H1 (cell line): Measurements from ENCODE around the gene BOLA3. TPM values are rescaled to one million over a fixed set of nuclear protein-coding genes. Genes with fewer than 3 reads are reported as not detected.

ENCODE experiments used
- CBX8 ChIP-seq: fragments of 300-800, 300-1000 bp; sonication (generic); IDR thresholded peaks from 2 replicates; pipeline ENCODE4 v1.7.1; 2016; ENCODE audit warnings: low read depth, low read length, borderline replicate concordance
- EGR1 ChIP-seq: IDR thresholded peaks from 2 replicates; pipeline ENCODE4 v1.6.1; 2011; ENCODE audit warnings: low read depth, low read length, borderline replicate concordance
- MAFK ChIP-seq: IDR thresholded peaks from 2 replicates; pipeline ENCODE4 v1.6.1; 2012; ENCODE audit warnings: low read depth, mild to moderate bottlenecking, improper control_type of control experiment, low read length
- POU5F1 ChIP-seq: IDR thresholded peaks from 2 replicates; pipeline ENCODE4 v1.6.1; 2011; ENCODE audit warnings: low read depth, mild to moderate bottlenecking, low read length, moderate library complexity
- RBBP5 ChIP-seq: IDR thresholded peaks from 2 replicates; pipeline ENCODE4 v1.7.1; 2012; ENCODE audit warnings: low read depth, mild to moderate bottlenecking, inconsistent platforms, low read length, moderate library complexity, borderline replicate concordance
- RNF2 ChIP-seq: fragments of 200-900, 300-1000 bp; sonication (generic); IDR thresholded peaks from 2 replicates; pipeline ENCODE4 v1.7.1; 2016; ENCODE audit warnings: borderline replicate concordance, low read depth, mild to moderate bottlenecking, antibody characterized with exemption, low read length; ENCODE audit not compliant: poor library complexity, severe bottlenecking; ENCODE audit errors: missing control alignments
- RXRA ChIP-seq: IDR thresholded peaks from 2 replicates; pipeline ENCODE4 v1.6.1; 2011; ENCODE audit warnings: low read depth, mild to moderate bottlenecking, low read length, moderate library complexity; ENCODE audit not compliant: insufficient read depth
- SP4 ChIP-seq: IDR thresholded peaks from 2 replicates; pipeline ENCODE4 v1.6.1; 2012; ENCODE audit warnings: low read length, inconsistent platforms
- ZNF274 ChIP-seq: IDR thresholded peaks from 2 replicates; pipeline ENCODE4 v1.7.0; 2012; ENCODE audit warnings: low read length, borderline replicate concordance; ENCODE audit errors: extremely low read depth
- polyA plus RNA-seq, 7 experiments: library from polyadenylated mRNA; depleted of rRNA in 3 of 7; stranded (reverse) in 5 of 7; unstranded in 2 of 7; fragments of >200 nt in 5 of 7; fragments of 200-250 nt in 2 of 7; gene quantifications; 1 replicate in 5 of 7; 2 replicates in 1 of 7; 4 replicates in 1 of 7; pipeline versions ENCODE4 v1.2.1 to v1.2.3, GENCODE V29; 2011 to 2013; ENCODE audit warnings: missing spikeins in 2 of 7, mixed read lengths in 2 of 7
- total RNA-seq: library from RNA; stranded (reverse); fragmentation: NEBNext Ultra II Directional; extraction: Animal tissue kit (Norgen Biotek cat#: 25700); gene quantifications from 2 replicates; pipeline ENCODE4 v1.2.1, GENCODE V29; 2021
- TF ChIP-seq, protein P1 (sequence below): fragments of 300-600 bp; sonication (generic); IDR thresholded peaks from 2 replicates; pipeline ENCODE4 v1.7.1; 2012; ENCODE audit warnings: low read length, moderate library complexity, mild to moderate bottlenecking, inconsistent platforms; ENCODE audit not compliant: insufficient replicate concordance

The BOLA3 gene
- total and polyA plus RNA-seq, 2 of the 8 experiments (the other 6 are each of a cell fraction or from before 2014, with no cell fraction given) = 46.1 to 67.3 TPM

DNA sequence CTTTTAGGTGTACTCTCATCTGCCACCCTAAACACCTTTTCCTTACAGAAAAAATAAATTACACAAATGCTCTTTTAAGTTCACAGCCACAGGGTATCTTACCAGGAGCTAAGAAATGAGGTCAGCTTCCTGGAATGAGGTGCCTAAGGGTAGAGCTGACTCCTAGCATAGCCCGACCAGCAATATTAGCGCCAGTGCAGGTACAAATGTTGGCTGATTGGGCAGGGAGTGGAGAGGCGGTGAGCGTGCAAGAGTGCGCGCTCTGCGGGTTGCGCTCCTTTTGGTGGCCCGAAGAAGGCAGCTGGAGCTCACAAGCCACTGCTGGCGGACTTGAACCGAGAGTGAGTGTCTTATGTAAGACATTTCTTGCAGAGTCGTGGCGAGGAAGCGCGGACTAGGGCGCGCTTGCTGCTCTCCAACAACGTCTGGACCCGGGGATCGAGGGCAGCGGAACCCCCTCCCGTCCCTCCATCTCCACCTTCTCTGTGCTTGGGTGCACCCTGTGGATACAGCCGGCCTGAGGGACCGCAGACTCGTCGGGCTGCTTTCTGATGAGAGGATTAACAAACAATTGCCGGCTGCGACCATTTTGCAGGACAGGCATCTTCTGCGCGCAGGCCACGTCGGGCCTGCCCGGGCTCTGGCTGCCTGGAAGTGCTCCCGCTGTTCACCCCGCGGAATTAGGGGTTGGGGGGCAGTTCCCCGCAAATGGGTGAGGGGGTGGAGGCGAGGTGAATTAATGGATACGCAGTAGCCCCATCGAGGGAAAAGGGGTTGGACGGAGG is 17.3 kb downstream of the BOLA3 start (continued):
- TF ChIP-seq, protein P1, sequence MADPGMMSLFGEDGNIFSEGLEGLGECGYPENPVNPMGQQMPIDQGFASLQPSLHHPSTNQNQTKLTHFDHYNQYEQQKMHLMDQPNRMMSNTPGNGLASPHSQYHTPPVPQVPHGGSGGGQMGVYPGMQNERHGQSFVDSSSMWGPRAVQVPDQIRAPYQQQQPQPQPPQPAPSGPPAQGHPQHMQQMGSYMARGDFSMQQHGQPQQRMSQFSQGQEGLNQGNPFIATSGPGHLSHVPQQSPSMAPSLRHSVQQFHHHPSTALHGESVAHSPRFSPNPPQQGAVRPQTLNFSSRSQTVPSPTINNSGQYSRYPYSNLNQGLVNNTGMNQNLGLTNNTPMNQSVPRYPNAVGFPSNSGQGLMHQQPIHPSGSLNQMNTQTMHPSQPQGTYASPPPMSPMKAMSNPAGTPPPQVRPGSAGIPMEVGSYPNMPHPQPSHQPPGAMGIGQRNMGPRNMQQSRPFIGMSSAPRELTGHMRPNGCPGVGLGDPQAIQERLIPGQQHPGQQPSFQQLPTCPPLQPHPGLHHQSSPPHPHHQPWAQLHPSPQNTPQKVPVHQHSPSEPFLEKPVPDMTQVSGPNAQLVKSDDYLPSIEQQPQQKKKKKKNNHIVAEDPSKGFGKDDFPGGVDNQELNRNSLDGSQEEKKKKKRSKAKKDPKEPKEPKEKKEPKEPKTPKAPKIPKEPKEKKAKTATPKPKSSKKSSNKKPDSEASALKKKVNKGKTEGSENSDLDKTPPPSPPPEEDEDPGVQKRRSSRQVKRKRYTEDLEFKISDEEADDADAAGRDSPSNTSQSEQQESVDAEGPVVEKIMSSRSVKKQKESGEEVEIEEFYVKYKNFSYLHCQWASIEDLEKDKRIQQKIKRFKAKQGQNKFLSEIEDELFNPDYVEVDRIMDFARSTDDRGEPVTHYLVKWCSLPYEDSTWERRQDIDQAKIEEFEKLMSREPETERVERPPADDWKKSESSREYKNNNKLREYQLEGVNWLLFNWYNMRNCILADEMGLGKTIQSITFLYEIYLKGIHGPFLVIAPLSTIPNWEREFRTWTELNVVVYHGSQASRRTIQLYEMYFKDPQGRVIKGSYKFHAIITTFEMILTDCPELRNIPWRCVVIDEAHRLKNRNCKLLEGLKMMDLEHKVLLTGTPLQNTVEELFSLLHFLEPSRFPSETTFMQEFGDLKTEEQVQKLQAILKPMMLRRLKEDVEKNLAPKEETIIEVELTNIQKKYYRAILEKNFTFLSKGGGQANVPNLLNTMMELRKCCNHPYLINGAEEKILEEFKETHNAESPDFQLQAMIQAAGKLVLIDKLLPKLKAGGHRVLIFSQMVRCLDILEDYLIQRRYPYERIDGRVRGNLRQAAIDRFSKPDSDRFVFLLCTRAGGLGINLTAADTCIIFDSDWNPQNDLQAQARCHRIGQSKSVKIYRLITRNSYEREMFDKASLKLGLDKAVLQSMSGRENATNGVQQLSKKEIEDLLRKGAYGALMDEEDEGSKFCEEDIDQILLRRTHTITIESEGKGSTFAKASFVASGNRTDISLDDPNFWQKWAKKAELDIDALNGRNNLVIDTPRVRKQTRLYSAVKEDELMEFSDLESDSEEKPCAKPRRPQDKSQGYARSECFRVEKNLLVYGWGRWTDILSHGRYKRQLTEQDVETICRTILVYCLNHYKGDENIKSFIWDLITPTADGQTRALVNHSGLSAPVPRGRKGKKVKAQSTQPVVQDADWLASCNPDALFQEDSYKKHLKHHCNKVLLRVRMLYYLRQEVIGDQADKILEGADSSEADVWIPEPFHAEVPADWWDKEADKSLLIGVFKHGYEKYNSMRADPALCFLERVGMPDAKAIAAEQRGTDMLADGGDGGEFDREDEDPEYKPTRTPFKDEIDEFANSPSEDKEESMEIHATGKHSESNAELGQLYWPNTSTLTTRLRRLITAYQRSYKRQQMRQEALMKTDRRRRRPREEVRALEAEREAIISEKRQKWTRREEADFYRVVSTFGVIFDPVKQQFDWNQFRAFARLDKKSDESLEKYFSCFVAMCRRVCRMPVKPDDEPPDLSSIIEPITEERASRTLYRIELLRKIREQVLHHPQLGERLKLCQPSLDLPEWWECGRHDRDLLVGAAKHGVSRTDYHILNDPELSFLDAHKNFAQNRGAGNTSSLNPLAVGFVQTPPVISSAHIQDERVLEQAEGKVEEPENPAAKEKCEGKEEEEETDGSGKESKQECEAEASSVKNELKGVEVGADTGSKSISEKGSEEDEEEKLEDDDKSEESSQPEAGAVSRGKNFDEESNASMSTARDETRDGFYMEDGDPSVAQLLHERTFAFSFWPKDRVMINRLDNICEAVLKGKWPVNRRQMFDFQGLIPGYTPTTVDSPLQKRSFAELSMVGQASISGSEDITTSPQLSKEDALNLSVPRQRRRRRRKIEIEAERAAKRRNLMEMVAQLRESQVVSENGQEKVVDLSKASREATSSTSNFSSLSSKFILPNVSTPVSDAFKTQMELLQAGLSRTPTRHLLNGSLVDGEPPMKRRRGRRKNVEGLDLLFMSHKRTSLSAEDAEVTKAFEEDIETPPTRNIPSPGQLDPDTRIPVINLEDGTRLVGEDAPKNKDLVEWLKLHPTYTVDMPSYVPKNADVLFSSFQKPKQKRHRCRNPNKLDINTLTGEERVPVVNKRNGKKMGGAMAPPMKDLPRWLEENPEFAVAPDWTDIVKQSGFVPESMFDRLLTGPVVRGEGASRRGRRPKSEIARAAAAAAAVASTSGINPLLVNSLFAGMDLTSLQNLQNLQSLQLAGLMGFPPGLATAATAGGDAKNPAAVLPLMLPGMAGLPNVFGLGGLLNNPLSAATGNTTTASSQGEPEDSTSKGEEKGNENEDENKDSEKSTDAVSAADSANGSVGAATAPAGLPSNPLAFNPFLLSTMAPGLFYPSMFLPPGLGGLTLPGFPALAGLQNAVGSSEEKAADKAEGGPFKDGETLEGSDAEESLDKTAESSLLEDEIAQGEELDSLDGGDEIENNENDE = no peak
- TF ChIP-seq POU5F1 (no peak), ZNF274 (no peak), EGR1 (no peak), MAFK (no peak), CBX8 (no peak), SP4 (no peak), RBBP5 (no peak), RXRA (no peak), RNF2 (no peak)
